ENCODE data around the gene LTB4R.
A peak's percentile ranks its signal among the peaks of the same experiment; 100 is the strongest.

Gene LTB4R

DNA sequence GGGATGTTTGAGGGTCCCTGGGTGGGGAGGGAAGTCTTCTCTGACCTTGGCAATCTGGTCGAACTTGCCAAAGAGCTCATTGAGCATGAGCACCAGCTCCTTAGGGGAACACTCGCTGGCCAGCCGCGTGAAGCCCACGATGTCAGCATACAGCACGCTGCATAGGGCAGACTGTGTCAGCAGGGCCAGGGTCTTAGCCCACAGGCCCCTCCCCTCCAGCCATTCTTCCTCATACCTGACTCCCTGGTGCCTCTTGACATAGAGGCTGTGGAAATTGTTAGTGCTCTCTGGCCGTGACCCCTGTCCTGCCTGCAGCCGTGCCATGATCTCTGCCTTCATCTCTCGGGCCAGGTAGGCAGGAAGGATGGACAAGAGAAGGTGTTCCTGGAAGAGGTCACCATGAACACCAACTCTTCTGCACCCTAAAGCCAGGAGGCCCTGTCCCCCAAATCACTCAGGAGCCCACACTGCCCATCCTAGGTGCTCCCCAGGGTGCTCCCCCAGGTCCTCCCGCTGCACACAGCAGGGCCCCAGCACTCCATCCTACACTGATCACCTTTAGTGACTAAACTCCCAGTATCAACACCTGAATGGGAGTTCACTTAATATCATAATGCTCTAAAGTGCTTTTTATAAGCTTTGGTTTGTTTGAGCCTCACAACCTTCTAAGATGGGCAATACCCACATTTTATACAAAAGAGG, 19.8 kb downstream of the LTB4R start:
- no peak for TF ChIP-seq Cebpa-rat (IDR thresholded peaks at IDR 0.05)

DNA sequence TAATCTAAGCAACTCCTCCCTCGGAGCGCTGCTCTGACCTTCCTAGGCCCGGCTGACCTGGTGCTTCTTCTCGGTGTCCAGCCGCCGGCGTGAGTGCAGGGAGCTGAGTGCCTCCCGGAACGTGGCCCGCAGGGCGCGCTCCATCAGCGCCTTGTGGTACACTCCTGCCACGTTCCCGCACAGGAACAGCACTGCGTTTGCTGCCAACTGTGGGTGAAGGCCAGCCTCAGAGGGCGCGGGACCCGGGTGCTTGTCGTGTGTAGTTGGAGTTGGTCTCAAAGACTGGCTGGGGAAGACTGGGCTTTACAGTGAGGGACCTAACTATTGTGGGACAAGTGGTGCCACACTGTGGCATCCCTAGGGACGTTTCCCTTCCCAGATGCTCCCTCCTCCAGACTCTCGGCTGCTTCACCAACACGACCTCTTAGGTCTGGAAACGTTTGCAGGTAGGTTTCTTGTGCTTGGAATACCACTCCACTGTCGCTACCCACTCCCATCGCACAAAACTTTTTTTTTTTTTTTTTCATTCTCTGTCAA, 20.5 kb downstream of the LTB4R start:
- peaks cover 47% of the 10 kb centered on the region for H3K27me3 ChIP-seq
- peak overlapping the region; percentile 94 for H3K4me2 ChIP-seq
- peaks cover 80% of the 10 kb centered on the region for H3K4me1 ChIP-seq
- no peak for TF ChIP-seq Cebpa-rat (IDR thresholded peaks at IDR 0.05)
- peaks cover 2% of the 10 kb centered on the region; the same call in 1 of the 2 replicates for H3K36me3 ChIP-seq
- peak overlapping the region; percentile 58; the same call in 1 of the 2 replicates for H3K4me3 ChIP-seq
- H3K9me3 ChIP-seq, result no peaks in the 10 kb centered on the region
- H4K20me1 ChIP-seq, result peaks cover 35% of the 10 kb centered on the region
- no peak overlapping the region for H3K9ac ChIP-seq
- no peak overlapping the region for H3K27ac ChIP-seq

More for the DNA sequence above, 19.8 kb downstream of the LTB4R start:
- peaks cover 84% of the 10 kb centered on the region for H3K4me1 ChIP-seq
- H3K4me3 ChIP-seq, result no peak overlapping the region
- peak overlapping the region; percentile 94 for H3K4me2 ChIP-seq
- H4K20me1 ChIP-seq, result peaks cover 35% of the 10 kb centered on the region
- H3K27me3 ChIP-seq, result peaks cover 41% of the 10 kb centered on the region
- H3K9ac ChIP-seq, result no peak overlapping the region
- no peak overlapping the region for H3K27ac ChIP-seq
- H3K36me3 ChIP-seq, result no peaks in the 10 kb centered on the region
- H3K9me3 ChIP-seq, result no peaks in the 10 kb centered on the region

DNA sequence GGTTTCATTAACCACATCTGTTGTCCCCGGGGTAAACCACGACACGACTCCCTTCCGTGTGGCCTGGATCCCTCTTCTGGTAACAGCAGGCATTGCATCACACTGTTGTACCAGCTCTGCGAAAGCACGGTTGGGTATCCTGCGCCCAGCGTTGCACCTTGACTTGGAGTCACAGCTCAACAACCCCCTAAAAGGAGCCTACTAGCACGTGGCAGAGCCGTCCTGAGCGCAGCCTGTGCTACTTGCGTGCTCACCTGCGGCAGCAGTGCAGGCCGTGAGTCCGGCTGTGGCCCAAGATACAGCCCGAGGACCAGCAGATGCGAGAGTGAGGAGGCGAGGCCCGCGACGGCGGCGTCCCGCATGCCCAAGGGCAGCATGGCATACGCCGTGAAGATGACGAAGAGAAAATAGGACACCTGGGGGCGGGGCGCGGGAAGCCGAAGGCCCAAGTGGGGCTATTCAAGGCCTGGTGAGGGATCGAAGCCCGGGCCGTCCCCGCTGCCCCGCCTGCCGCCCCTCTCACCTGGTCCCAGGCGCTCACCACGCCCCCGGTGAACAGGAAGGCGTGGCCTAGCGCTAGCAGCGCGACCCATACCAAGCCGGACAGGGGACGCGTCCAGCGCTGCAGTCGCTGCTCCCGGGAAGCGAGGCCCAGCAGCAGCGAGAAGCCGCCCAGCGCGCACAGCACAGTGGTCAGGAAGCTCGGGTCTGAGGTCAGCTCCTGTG, 21.1 kb downstream of the LTB4R start:
- TF ChIP-seq Cebpa-rat (IDR thresholded peaks at IDR 0.05), result peak; percentile 88
- Histone ChIP-seq H3K4me1 (peaks cover 73% of the 10 kb centered on the region), H3K27ac (no peak overlapping the region), H3K9me3 (no peaks in the 10 kb centered on the region), H3K4me3 (peak overlapping the region; percentile 58), H3K27me3 (peaks cover 54% of the 10 kb centered on the region), H3K36me3 (peaks cover 9% of the 10 kb centered on the region; the same call in 1 of the 2 replicates), H3K9ac (no peak overlapping the region), H3K4me2 (peak overlapping the region; percentile 94), H4K20me1 (peaks cover 35% of the 10 kb centered on the region)

GRCh38 chr14:24334431-24335291, 23.4 kb downstream of the LTB4R start, which contains the start of gene ADCY4:
ADCY4 (minus strand) TSS chr14:24335071; CDS start chr14:24334652, 419 bp downstream.
- Histone ChIP-seq H4K20me1 (peaks cover 35% of the 10 kb centered on the region), H3K4me1 (peaks cover 66% of the 10 kb centered on the region), H3K9ac (no peak within 1 kb of the TSS), H3K4me3 (peak within 1 kb of the TSS; percentile 58), H3K9me3 (peaks cover 8% of the 10 kb centered on the region; the same call in 1 of the 2 replicates), H3K27me3 (peaks cover 76% of the 10 kb centered on the region), H3K36me3 (peaks cover 10% of the 10 kb centered on the region; the same call in 1 of the 2 replicates), H3K27ac (no peak within 1 kb of the TSS), H3K4me2 (peak within 1 kb of the TSS; percentile 94)
- no peak for TF ChIP-seq Cebpa-rat (IDR thresholded peaks at IDR 0.05)

DNA sequence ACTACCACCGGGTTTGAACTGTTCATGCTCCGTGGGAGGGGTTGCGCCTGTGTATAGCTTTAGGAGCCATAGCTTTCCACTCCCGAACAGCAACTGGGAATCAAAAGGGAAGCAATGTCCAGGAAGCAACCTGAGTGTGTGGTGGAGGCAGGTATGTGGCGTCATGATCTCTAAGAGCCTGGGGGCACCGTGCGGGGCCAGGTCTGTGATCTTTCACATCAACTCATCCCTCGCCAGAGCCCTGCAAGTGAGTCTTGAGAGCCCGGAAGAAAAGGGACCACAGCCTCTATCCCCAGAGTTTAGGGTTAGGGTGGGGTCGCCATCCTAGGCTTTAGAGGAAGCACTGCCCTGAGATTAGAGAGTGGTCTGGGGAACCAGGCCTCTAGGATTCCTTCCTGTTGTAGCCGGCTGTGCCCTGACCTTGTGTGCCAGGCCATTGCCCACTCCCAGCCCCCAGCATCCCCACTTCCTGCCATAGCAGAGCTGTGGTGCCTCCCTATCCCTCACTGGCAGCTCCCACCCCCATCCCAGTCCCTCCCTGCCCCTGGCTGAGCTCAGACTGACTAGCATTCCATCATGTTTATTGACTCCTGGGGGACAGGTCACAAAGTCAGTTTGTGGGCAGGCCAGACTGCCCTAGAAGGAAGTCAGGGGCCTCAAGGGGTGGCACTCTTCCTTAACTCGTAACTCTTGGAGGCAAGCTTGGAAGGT, 24.3 kb downstream of the LTB4R start:
- Histone ChIP-seq H3K4me2 (peak overlapping the region; percentile 48), H3K4me3 (0 out of 2 replicates have a peak overlapping the region, but pooled peaks have one; percentile 58), H4K20me1 (peaks cover 35% of the 10 kb centered on the region), H3K36me3 (peaks cover 10% of the 10 kb centered on the region; the same call in 1 of the 2 replicates), H3K9me3 (peaks cover 8% of the 10 kb centered on the region; the same call in 1 of the 2 replicates), H3K9ac (no peak overlapping the region), H3K27ac (no peak overlapping the region), H3K4me1 (peaks cover 66% of the 10 kb centered on the region), H3K27me3 (peaks cover 86% of the 10 kb centered on the region)
- TF ChIP-seq Cebpa-rat (IDR thresholded peaks at IDR 0.05), result no peak

DNA sequence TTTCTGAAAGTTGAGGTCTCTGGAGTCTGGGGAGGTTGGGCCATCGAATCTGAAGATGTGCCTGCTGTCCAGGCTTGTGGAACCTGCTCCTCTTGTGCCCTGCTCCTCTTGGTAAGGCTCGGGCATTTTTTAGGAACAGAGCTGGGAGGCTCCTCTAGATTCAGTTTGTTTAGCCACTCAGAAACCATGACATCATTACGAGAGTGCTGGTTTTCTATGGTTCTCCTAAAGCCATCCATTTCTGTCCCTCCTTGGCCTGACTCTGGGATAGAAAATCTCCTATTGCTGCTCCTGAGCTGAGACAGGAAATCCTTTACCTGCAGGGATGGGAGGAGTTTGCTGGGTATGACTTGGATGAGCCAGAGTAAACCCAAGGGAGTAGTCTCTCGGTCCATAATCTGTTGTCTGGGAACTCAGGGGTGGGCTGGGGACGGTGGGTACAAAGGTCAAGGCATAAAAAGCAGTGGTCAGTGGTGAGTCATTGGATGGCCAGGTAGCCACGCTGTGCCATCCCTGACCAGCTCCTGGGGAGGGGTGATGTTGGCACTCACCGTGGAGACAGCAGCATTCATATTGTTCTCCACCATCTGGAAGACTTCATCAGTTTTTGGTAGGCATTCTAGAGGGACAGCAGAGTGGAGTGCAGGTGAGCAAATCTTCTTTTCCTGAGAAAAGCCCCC, 26.0 kb downstream of the LTB4R start:
- TF ChIP-seq Cebpa-rat (IDR thresholded peaks at IDR 0.05), result no peak
- Histone ChIP-seq H3K4me3 (no peak overlapping the region), H3K4me2 (no peak overlapping the region), H3K27me3 (peaks cover 91% of the 10 kb centered on the region), H3K36me3 (peaks cover 10% of the 10 kb centered on the region; the same call in 1 of the 2 replicates), H4K20me1 (peaks cover 35% of the 10 kb centered on the region), H3K9me3 (peaks cover 8% of the 10 kb centered on the region; the same call in 1 of the 2 replicates), H3K4me1 (peaks cover 55% of the 10 kb centered on the region), H3K9ac (no peak overlapping the region), H3K27ac (no peak overlapping the region)

GRCh38 chr14:24337824-24338175, 26.5 kb downstream of the LTB4R start:
- no peak for TF ChIP-seq Cebpa-rat (IDR thresholded peaks at IDR 0.05)
- Histone ChIP-seq H3K36me3 (peaks cover 10% of the 10 kb centered on the region; the same call in 1 of the 2 replicates), H3K9ac (no peak overlapping the region), H3K4me3 (no peak overlapping the region), H3K27ac (no peak overlapping the region), H3K4me2 (no peak overlapping the region), H3K27me3 (peaks cover 86% of the 10 kb centered on the region), H3K9me3 (peaks cover 8% of the 10 kb centered on the region; the same call in 1 of the 2 replicates), H3K4me1 (peaks cover 50% of the 10 kb centered on the region), H4K20me1 (peaks cover 30% of the 10 kb centered on the region)

GRCh38 chr14:24338843-24339242, 27.5 kb downstream of the LTB4R start:
- Histone ChIP-seq H3K9ac (peak overlapping the region; percentile 36; the same call in 1 of the 2 replicates), H4K20me1 (peaks cover 20% of the 10 kb centered on the region), H3K27ac (no peak overlapping the region), H3K4me3 (peak overlapping the region; percentile 62), H3K36me3 (peaks cover 10% of the 10 kb centered on the region; the same call in 1 of the 2 replicates), H3K4me2 (peak overlapping the region; percentile 64), H3K9me3 (peaks cover 8% of the 10 kb centered on the region; the same call in 1 of the 2 replicates), H3K27me3 (peaks cover 76% of the 10 kb centered on the region), H3K4me1 (peaks cover 39% of the 10 kb centered on the region)
- TF ChIP-seq Cebpa-rat (IDR thresholded peaks at IDR 0.05), result no peak
